Tibial artery (tissue), 4 donors: ENCODE results near the gene KCNJ9.
"Not testable (repeated sequence)": the region's sequence is repeated elsewhere in the genome, so short reads cannot be mapped to it uniquely, and the experiment has no call there.

Source experiments
- DNase-seq, 2 donors: peaks; one replicate each; pipeline ENCODE4 v3.0.0-alpha.2; 2019
- H3K27ac ChIP-seq, 2 donors: fragments of 200-600 bp; sonication (generic) in 1 of 2; 1 replicate in 1 of 2; 2 replicates in 1 of 2; pipeline ENCODE4 v1.5.1; 2018 to 2019; ENCODE audit warnings: mild to moderate bottlenecking in 1 of 2
- H3K27me3 ChIP-seq, 2 donors: fragments of 200-600 bp; sonication (generic) in 1 of 2; one replicate each; pipeline versions ENCODE4 v1.5.1 to v1.6.0; 2016 to 2019
- H3K36me3 ChIP-seq, 3 donors: fragments of 200-600 bp; sonication (generic) in 2 of 3; one replicate each; pipeline ENCODE4 v1.5.1; 2016 to 2019; ENCODE audit warnings: mild to moderate bottlenecking in 2 of 3
- H3K4me1 ChIP-seq, 4 donors: fragments of 200-600 bp; sonication (generic) in 2 of 4; 1 replicate in 3 of 4; 2 replicates in 1 of 4; pipeline ENCODE4 v1.5.1; 2016 to 2019
- H3K4me3 ChIP-seq, 2 donors: fragments of 200-600 bp; sonication (generic) in 1 of 2; 1 replicate in 1 of 2; 2 replicates in 1 of 2; pipeline ENCODE4 v1.5.1; 2018 to 2019; ENCODE audit warnings: mild to moderate bottlenecking in 2 of 2
- H3K9me3 ChIP-seq, 3 donors: fragments of 200-600 bp; sonication (generic) in 1 of 3; one replicate each; pipeline ENCODE4 v1.5.1; 2016 to 2019
- intact Hi-C: fragments of 100-400 bp; cut with DNase I; formaldehyde crosslinking; loops from one replicate; pipeline ENCODE4 v1.15.0; 2023; ENCODE audit warnings: low total_unique reads
- TF ChIP-seq, protein P1 (sequence below), 2 experiments: fragments of 200-600 bp in 1 of 2; fragments of 450-650 bp in 1 of 2; IDR thresholded peaks; one replicate each; pipeline ENCODE4 v1.5.1; 2017 to 2019; ENCODE audit warnings: antibody characterized with exemption in 2 of 2, mild to moderate bottlenecking in 1 of 2, moderate library complexity in 1 of 2

Gene KCNJ9

DNA sequence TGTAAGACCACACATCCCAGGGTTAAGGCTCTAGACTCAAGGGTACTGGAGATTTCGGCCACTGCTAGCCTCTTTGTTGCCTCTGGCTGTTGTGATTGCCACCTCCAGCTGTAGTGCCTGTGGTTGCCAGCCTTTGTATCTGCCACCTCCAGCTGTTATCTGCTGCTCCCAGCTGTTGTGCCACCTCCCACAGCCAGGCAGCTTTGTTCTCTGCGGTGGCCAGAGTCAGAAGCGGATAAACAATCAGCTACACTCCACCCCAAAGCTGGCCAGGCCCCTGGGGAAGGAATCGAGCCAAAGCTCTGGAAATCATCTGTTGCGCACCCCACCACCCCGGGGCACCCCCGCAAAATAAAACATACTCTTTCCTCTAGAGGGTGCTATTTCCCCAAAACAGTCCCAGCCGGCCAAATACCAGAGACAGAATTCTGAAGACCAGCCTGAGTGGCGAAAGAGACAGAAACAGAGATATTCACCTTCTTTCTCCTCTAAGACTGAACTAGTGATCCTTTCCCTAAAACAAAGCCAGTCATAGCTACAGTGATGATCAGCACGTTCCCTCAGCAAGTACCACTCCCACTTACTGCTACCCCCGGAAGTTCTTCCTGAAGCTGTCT is 34.7 kb upstream of the KCNJ9 start:
- Histone ChIP-seq H3K9me3 (no peaks in the 10 kb centered on the region), H3K36me3 (no peaks in the 10 kb centered on the region), H3K4me3 (peak overlapping the region in 1 of 2 donors; percentile 11), H3K27ac (no peak overlapping the region), H3K27me3 (peaks cover 0 to 4% of the 10 kb centered on the region in 2 donors), H3K4me1 (peaks cover 0 to 11% (median 5%) of the 10 kb centered on the region in 4 donors)
- intact Hi-C loops = no loop called here
- peak; percentile 37 to 73 for DNase-seq
- TF ChIP-seq, protein P1, sequence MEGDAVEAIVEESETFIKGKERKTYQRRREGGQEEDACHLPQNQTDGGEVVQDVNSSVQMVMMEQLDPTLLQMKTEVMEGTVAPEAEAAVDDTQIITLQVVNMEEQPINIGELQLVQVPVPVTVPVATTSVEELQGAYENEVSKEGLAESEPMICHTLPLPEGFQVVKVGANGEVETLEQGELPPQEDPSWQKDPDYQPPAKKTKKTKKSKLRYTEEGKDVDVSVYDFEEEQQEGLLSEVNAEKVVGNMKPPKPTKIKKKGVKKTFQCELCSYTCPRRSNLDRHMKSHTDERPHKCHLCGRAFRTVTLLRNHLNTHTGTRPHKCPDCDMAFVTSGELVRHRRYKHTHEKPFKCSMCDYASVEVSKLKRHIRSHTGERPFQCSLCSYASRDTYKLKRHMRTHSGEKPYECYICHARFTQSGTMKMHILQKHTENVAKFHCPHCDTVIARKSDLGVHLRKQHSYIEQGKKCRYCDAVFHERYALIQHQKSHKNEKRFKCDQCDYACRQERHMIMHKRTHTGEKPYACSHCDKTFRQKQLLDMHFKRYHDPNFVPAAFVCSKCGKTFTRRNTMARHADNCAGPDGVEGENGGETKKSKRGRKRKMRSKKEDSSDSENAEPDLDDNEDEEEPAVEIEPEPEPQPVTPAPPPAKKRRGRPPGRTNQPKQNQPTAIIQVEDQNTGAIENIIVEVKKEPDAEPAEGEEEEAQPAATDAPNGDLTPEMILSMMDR (IDR thresholded peaks at IDR 0.05) = peak; percentile 54 to 63

GRCh38 chr1:160047111-160047991 is 34.0 kb upstream of the KCNJ9 start:
- intact Hi-C loops = no loop called here
- TF ChIP-seq, protein P1 (IDR thresholded peaks at IDR 0.05) = no peak
- H3K9me3 ChIP-seq = no peaks in the 10 kb centered on the region

DNA sequence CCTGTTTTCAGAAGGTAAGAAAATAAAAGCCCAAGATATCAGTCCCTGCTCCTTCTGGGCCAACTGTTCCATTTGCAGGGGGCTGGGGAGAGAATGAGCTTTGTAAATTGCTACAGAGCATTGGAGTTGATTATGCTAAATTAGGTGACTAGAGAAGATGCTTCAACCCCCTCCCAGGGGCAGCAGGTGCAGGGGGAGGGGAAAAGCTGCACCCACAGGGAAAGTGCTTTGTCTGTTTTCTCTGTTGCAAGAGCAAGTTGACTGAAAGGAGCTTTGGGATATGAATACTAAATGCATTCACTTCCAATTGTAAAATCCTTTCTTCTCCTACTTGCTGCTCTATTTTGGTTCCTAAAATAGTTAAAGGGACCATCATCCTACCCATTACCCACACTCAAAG is 33.0 kb upstream of the KCNJ9 start:
- intact Hi-C loops = no loop called here

More at GRCh38 chr1:160047111-160047991, 34.0 kb upstream of the KCNJ9 start:
- no peak for DNase-seq
- H3K4me1 ChIP-seq = peaks cover 0 to 11% (median 5%) of the 10 kb centered on the region in 4 donors
- H3K27ac ChIP-seq = no peak overlapping the region
- H3K4me3 ChIP-seq = no peak overlapping the region
- H3K36me3 ChIP-seq = no peaks in the 10 kb centered on the region
- peaks cover 0 to under 1% of the 10 kb centered on the region in 2 donors for H3K27me3 ChIP-seq

GRCh38 chr1:160049101-160049500 is 32.2 kb upstream of the KCNJ9 start:
- no peaks in the 10 kb centered on the region for H3K36me3 ChIP-seq
- TF ChIP-seq, protein P1 (IDR thresholded peaks at IDR 0.05) = no peak
- intact Hi-C loops = no loop called here
- no peaks in the 10 kb centered on the region for H3K9me3 ChIP-seq
- DNase-seq = no peak
- peaks cover 0 to 8% of the 10 kb centered on the region in 2 donors for H3K27me3 ChIP-seq
- H3K4me1 ChIP-seq = peaks cover 0 to 11% (median 5%) of the 10 kb centered on the region in 4 donors
- no peak overlapping the region for H3K27ac ChIP-seq
- H3K4me3 ChIP-seq = no peak overlapping the region

More for the DNA sequence above, 33.0 kb upstream of the KCNJ9 start:
- no peaks in the 10 kb centered on the region for H3K36me3 ChIP-seq
- no peaks in the 10 kb centered on the region for H3K9me3 ChIP-seq
- H3K4me3 ChIP-seq = no peak overlapping the region
- H3K27ac ChIP-seq = no peak overlapping the region
- TF ChIP-seq, protein P1 (IDR thresholded peaks at IDR 0.05) = no peak
- peaks cover 0 to 11% (median 5%) of the 10 kb centered on the region in 4 donors for H3K4me1 ChIP-seq
- H3K27me3 ChIP-seq = peaks cover 0 to 5% of the 10 kb centered on the region in 2 donors
- DNase-seq = no peak

DNA sequence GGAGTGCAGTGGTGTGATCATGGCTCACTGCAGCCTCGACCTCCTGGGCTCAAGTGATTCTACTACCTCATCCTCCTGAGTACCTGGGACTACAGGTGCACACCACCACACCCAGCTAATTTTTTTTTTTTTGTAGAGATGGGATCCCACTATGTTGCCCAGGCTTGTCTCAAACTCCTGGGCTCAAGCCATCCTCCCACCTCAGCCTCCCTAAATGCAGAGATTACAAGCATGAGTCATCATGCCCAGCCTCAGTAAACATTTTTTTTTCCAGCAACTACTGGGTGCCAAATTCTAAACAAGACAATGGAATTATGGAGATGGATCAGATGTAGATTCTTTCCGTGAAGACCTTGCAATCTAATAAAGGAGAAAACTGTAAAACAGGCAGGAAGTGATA is 31.2 kb upstream of the KCNJ9 start:
- H3K36me3 ChIP-seq, intact Hi-C loops, DNase-seq, H3K27ac ChIP-seq, H3K4me3 ChIP-seq, H3K9me3 ChIP-seq: not testable (repeated sequence)
- peaks cover 0 to 13% of the 10 kb centered on the region in 2 donors for H3K27me3 ChIP-seq
- H3K4me1 ChIP-seq = peaks cover 0 to 11% (median 5%) of the 10 kb centered on the region in 4 donors

DNA sequence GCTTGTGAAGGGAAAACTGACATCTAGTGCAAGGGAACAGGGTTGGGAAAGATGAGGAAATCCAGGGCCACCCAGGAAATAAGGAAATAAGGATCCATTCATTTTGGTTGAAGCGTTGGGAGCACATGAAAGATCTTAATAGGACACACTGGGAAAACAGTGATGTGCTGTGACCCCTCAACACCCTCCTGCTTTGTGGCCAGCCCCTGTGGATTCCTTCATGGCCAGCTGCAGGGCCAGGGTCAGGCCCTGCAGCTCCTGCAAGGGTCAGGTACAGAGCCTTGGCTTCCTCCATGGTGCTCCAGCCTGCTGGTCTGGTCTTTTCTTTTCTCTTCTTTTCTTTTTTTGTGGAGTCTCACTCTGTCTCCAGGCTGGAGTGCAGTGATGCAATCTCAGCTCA is 30.7 kb upstream of the KCNJ9 start:
- peaks cover 0 to 14% of the 10 kb centered on the region in 2 donors for H3K27me3 ChIP-seq
- intact Hi-C loops = no loop called here
- no peak overlapping the region for H3K27ac ChIP-seq
- TF ChIP-seq, protein P1 (IDR thresholded peaks at IDR 0.05) = no peak
- H3K4me3 ChIP-seq = no peak overlapping the region
- no peaks in the 10 kb centered on the region for H3K9me3 ChIP-seq
- no peak for DNase-seq
- H3K36me3 ChIP-seq = no peaks in the 10 kb centered on the region
- H3K4me1 ChIP-seq = peaks cover 0 to 11% (median 5%) of the 10 kb centered on the region in 4 donors
